ENCODE data around the gene RAB11A. TPM values are rescaled to one million over a fixed set of nuclear protein-coding genes. Genes with fewer than 3 reads are reported as not detected.

The RAB11A gene
- total RNA-seq, 6 experiments from 2014 or later, result 50.3 to 110 (median 81.6) TPM

DNA sequence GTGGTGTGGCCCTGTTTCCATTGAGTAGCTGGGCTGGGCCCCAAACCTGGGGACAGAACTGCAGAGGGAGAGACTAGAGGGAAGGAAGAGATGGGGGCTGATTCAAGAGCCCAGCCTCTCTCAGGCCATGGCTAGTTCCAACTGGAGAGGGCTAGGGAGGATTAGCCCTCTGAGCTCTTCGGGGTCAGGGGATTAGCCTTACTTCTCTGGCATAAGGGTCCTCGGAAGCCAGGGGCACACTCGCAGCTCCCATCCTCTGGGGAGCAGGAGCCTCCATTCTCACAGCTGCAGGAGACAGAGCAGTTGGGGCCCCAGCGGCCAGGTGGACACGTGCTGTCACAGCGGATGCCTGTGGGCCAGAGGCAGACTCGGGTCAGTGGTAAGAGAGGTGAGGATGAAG lies 53.3 kb downstream of the RAB11A start:
- H3K27me3 ChIP-seq, result no peaks in the 10 kb centered on the region
- WGBS (ENCODE audit: insufficient coverage, low coverage, low lambda C conversion rate, missing lambda C conversion rate), result 96% methylated on average over 3 of the region's 7 CpGs
- H3K9me3 ChIP-seq, result no peaks in the 10 kb centered on the region
- ATAC-seq, result no peak
- no peaks in the 10 kb centered on the region for H3K4me1 ChIP-seq
- DNase-seq, result no peak
- TF ChIP-seq POLR2A (IDR thresholded peaks at IDR 0.05), result no peak
- TF ChIP-seq, protein P1, sequence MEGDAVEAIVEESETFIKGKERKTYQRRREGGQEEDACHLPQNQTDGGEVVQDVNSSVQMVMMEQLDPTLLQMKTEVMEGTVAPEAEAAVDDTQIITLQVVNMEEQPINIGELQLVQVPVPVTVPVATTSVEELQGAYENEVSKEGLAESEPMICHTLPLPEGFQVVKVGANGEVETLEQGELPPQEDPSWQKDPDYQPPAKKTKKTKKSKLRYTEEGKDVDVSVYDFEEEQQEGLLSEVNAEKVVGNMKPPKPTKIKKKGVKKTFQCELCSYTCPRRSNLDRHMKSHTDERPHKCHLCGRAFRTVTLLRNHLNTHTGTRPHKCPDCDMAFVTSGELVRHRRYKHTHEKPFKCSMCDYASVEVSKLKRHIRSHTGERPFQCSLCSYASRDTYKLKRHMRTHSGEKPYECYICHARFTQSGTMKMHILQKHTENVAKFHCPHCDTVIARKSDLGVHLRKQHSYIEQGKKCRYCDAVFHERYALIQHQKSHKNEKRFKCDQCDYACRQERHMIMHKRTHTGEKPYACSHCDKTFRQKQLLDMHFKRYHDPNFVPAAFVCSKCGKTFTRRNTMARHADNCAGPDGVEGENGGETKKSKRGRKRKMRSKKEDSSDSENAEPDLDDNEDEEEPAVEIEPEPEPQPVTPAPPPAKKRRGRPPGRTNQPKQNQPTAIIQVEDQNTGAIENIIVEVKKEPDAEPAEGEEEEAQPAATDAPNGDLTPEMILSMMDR (IDR thresholded peaks at IDR 0.05), result no peak
- no peak overlapping the region for H3K4me3 ChIP-seq
- intact Hi-C loops (cut with DNase I), result no loop called here
- no peaks in the 10 kb centered on the region for H3K36me3 ChIP-seq
- H3K27ac ChIP-seq, result no peak overlapping the region

DNA sequence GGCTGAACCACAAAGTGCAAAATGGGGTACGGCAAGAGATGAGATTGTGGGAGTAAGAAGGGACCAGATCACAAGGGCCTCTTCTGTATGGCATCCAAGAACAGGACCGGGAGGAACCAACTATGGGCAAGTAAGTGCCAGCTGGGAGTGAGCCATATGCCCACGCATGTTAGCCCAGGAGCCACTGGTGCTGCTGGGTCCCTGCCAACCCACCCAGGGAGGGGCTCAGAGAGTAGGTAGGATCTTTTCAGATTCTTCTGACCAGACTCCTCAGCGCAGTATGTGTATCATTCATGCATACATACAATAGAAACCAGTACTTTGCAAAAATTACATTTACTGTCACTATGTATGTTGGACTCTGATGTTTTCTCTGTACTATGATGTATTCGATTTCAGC lies 54.0 kb downstream of the RAB11A start:
- H3K4me1 ChIP-seq, result no peaks in the 10 kb centered on the region
- DNase-seq, result no peak
- 84% methylated on average over 4 of the region's 5 CpGs for WGBS (ENCODE audit: insufficient coverage, low coverage, low lambda C conversion rate, missing lambda C conversion rate)

GRCh38 chr15:65924004-65924403 lies 54.7 kb downstream of the RAB11A start:
- TF ChIP-seq, protein P1 (IDR thresholded peaks at IDR 0.05), result no peak
- no peak for TF ChIP-seq POLR2A (IDR thresholded peaks at IDR 0.05)
- no CpG with 5 or more reads among the region's 3 CpGs for WGBS (ENCODE audit: insufficient coverage, low coverage, low lambda C conversion rate, missing lambda C conversion rate)
- no peaks in the 10 kb centered on the region for H3K27me3 ChIP-seq
- no peaks in the 10 kb centered on the region for H3K36me3 ChIP-seq
- intact Hi-C loops (cut with DNase I), result no loop called here
- no peak overlapping the region for H3K27ac ChIP-seq
- H3K4me3 ChIP-seq, result no peak overlapping the region
- no peaks in the 10 kb centered on the region for H3K9me3 ChIP-seq
- ATAC-seq (no peak), DNase-seq (no peak)
- no peaks in the 10 kb centered on the region for H3K4me1 ChIP-seq

More for the DNA sequence above, 54.0 kb downstream of the RAB11A start:
- Histone ChIP-seq H3K9me3 (no peaks in the 10 kb centered on the region), H3K36me3 (no peaks in the 10 kb centered on the region), H3K4me3 (no peak overlapping the region), H3K27me3 (no peaks in the 10 kb centered on the region), H3K27ac (no peak overlapping the region)
- no peak for ATAC-seq
- TF ChIP-seq, protein P1 (IDR thresholded peaks at IDR 0.05), result no peak
- no peak for TF ChIP-seq POLR2A (IDR thresholded peaks at IDR 0.05)
- intact Hi-C loops (cut with DNase I), result no loop called here

DNA sequence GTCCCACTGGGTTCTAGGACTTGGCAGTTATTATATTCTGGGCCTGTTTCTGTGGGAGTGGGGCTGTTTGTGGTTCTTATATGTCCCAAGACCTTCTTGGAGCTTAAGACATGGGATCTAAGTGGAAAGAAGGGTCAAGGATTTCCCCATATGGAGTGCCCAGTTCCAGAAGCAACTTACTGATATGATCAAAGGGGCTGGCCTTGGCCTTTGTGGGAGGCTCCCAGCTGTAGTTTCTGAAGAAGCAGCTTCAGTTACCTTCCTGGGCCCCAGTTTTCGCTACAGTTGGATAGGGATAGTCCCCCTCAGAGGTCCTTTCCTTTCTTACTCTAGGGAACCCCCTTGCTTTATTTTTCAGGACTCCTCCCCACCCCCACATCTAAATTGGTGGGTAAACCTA lies 56.0 kb downstream of the RAB11A start:
- TF ChIP-seq POLR2A (IDR thresholded peaks at IDR 0.05), result no peak
- TF ChIP-seq, protein P1 (IDR thresholded peaks at IDR 0.05), result no peak
- H3K9me3 ChIP-seq, result no peaks in the 10 kb centered on the region
- intact Hi-C loops (cut with DNase I), result no loop called here
- H3K27me3 ChIP-seq, result no peaks in the 10 kb centered on the region
- no peak overlapping the region for H3K4me3 ChIP-seq
- H3K36me3 ChIP-seq, result no peaks in the 10 kb centered on the region
- no peak for ATAC-seq
- 86% methylated on average over 1 of the region's 1 CpG for WGBS (ENCODE audit: insufficient coverage, low coverage, low lambda C conversion rate, missing lambda C conversion rate)
- H3K4me1 ChIP-seq, result no peaks in the 10 kb centered on the region
- DNase-seq, result no peak
- H3K27ac ChIP-seq, result no peak overlapping the region

- ATAC-seq (no peak), DNase-seq (peak in 1 of 3 donors; percentile 21)
- Histone ChIP-seq H3K9me3 (no peaks in the 10 kb centered on the region), H3K4me1 (no peaks in the 10 kb centered on the region), H3K27me3 (no peaks in the 10 kb centered on the region), H3K36me3 (no peaks in the 10 kb centered on the region), H3K27ac (no peak overlapping the region), H3K4me3 (no peak overlapping the region)
- TF ChIP-seq, protein P1 (IDR thresholded peaks at IDR 0.05), result no peak
- TF ChIP-seq POLR2A (IDR thresholded peaks at IDR 0.05), result no peak
- 100% methylated on average over 1 of the region's 1 CpG for WGBS (ENCODE audit: insufficient coverage, low coverage, low lambda C conversion rate, missing lambda C conversion rate)
- intact Hi-C loops (cut with DNase I), result no loop called here
These were observed 57.2 kb downstream of the RAB11A start for GRCh38 chr15:65926459-65926858.

All from right lobe of liver (tissue), 6 donors.